ENCODE measurements around the gene RETREG1.
A peak's percentile ranks its signal among the peaks of the same experiment; 100 is the strongest.

RETREG1 gene

DNA sequence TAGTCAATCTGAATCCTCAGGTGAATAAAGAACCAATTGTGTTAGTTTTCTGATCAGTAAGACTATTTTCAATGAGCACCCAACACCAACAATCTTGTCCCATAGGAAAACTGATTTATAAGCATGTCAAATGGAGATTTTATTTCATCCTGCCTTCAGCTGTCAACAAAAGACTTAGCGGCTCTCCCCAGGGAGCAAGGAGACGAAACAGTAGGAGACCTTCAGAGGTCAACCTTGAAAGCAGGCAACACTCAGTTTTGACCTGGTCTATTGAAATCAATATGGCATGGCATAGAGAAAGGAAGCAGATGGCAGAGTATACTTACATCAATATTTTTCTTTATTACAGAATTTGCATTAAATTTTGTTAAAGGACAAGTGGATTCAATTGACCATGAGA, 185.3 kb downstream of the RETREG1 start:
- TF ChIP-seq, protein P1, sequence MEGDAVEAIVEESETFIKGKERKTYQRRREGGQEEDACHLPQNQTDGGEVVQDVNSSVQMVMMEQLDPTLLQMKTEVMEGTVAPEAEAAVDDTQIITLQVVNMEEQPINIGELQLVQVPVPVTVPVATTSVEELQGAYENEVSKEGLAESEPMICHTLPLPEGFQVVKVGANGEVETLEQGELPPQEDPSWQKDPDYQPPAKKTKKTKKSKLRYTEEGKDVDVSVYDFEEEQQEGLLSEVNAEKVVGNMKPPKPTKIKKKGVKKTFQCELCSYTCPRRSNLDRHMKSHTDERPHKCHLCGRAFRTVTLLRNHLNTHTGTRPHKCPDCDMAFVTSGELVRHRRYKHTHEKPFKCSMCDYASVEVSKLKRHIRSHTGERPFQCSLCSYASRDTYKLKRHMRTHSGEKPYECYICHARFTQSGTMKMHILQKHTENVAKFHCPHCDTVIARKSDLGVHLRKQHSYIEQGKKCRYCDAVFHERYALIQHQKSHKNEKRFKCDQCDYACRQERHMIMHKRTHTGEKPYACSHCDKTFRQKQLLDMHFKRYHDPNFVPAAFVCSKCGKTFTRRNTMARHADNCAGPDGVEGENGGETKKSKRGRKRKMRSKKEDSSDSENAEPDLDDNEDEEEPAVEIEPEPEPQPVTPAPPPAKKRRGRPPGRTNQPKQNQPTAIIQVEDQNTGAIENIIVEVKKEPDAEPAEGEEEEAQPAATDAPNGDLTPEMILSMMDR (IDR thresholded peaks at IDR 0.05; ENCODE audit: unreplicated experiment in 3 of 3): no peak
- no peak overlapping the region for H3K27ac Mint-ChIP-seq
- no peaks in the 10 kb centered on the region for H3K9me3 Mint-ChIP-seq
- peaks cover 38% of the 10 kb centered on the region for H3K4me1 Mint-ChIP-seq
- H3K4me3 Mint-ChIP-seq: no peak overlapping the region
- H3K36me3 Mint-ChIP-seq (ENCODE audit: low read depth): no peaks in the 10 kb centered on the region
- H3K27me3 Mint-ChIP-seq (ENCODE audit: low read depth): peaks cover 6% of the 10 kb centered on the region

DNA sequence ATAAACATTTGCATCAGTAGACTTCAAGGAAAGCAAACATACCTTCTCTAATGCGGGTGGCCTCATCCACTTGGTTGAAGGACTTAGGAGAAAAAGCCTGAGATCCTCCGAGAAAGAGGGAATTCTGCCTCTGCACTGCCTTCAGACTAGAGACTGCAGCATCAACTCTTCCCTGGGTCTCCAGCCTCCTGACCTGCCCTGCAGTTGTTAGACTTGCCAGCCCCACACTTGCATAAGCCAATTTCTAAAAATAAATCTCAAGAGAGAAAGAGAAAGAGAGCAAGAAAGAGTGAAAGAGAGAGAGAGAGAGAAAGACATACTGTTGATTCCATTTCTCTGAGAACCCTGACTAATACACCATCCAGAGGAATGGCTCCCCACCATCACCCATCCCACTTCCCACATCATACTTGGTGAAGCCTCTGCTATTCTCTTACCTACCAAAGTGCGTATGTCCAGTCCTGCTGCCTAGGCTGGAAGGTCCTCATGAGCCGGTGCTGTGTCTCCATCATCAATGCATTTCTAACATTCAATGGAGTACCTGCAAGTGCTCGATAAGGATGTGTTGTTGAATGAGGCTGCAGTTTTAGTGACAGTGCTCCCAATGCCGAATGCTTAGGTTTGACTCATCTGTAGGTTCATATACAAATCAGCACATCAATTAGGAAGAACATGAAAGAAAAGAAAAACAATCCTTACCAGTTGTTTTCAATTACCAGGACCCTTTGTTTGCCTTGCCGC, 186.3 kb downstream of the RETREG1 start:
- Mint-ChIP-seq H3K27ac (no peak overlapping the region), H3K36me3 (ENCODE audit: low read depth) (no peaks in the 10 kb centered on the region), H3K4me1 (peaks cover 38% of the 10 kb centered on the region), H3K4me3 (peak overlapping the region in 1 of 3 experiments; percentile 17), H3K27me3 (ENCODE audit: low read depth) (peaks cover 10% of the 10 kb centered on the region), H3K9me3 (no peaks in the 10 kb centered on the region)
- TF ChIP-seq, protein P1 (IDR thresholded peaks at IDR 0.05; ENCODE audit: unreplicated experiment in 3 of 3): no peak

DNA sequence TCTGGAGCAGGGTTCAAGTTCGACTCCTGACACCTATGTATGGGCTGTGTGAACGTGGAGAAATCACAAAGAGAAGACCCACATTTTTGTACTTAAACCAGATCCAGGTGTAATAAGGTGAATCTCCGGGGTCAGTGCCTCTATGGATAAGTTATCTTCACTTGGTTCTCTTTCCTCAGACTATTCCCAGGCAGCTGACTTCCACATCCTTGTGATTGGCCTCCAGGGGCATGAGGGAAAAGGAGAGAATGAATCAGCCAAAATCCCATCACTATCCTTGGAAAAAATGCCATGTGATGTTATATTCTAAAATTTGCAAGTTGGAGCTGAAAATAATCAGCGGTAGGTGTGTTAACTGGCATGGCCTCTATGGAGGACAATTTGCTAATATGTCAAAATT, 188.4 kb downstream of the RETREG1 start:
- H3K4me1 Mint-ChIP-seq: peaks cover 24% of the 10 kb centered on the region
- H3K9me3 Mint-ChIP-seq: no peaks in the 10 kb centered on the region
- no peaks in the 10 kb centered on the region for H3K36me3 Mint-ChIP-seq (ENCODE audit: low read depth)
- no peak overlapping the region for H3K27ac Mint-ChIP-seq
- TF ChIP-seq, protein P1 (IDR thresholded peaks at IDR 0.05; ENCODE audit: unreplicated experiment in 3 of 3): no peak
- H3K4me3 Mint-ChIP-seq: no peak overlapping the region
- peaks cover 21% of the 10 kb centered on the region for H3K27me3 Mint-ChIP-seq (ENCODE audit: low read depth)

DNA sequence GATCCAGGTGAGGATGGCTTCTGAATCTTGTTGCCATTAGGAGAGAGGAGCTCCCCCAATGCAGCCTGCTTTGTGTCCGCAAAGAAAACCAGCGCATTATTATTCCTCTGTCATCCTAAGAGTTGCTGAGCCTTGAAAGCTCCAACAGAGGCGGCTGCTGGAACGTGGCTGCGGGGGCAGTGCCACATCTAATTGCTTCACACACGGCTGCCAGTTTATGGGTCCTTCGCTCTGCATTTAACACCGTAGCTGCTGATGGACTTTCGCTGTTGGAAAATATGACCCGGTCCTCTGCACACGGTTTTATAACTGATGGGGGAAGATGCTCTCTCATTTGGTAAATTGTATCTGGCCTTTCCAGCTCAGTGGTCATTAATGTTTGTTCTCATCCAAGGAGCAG, 189.2 kb downstream of the RETREG1 start:
- Mint-ChIP-seq H3K4me3 (no peak overlapping the region), H3K27ac (no peak overlapping the region), H3K27me3 (ENCODE audit: low read depth) (peaks cover 29% of the 10 kb centered on the region), H3K36me3 (ENCODE audit: low read depth) (no peaks in the 10 kb centered on the region), H3K9me3 (no peaks in the 10 kb centered on the region), H3K4me1 (peaks cover 17% of the 10 kb centered on the region)
- TF ChIP-seq, protein P1 (IDR thresholded peaks at IDR 0.05; ENCODE audit: unreplicated experiment in 3 of 3): no peak
